SK-N-SH (cell line): Measurements from ENCODE around the gene ACBD7. TPM values are rescaled to one million over a fixed set of nuclear protein-coding genes. Genes with fewer than 3 reads are reported as not detected.

Experiments
- CTCF ChIA-PET: fragments of 300-600, 350-600 bp; formaldehyde crosslinking; extraction: SDS; loops from one replicate; lab custom pipeline; 2021; lab: Yijun Ruan, JAX
- POLR2A ChIA-PET: fragments of 350-600 bp; sonication (Branson Sonifier 250); formaldehyde crosslinking; extraction: SDS; loops from one replicate; lab custom pipeline; 2020; ENCODE audit warnings: antibody characterized with exemption, inconsistent platforms; lab: Yijun Ruan, JAX
- DNase-seq: peaks from one replicate; pipeline ENCODE4 v3.0.0; 2012
- H2AFZ ChIP-seq: fragments of 200-600 bp; sonication (generic); 2 replicates; pipeline ENCODE4 v1.8.1; 2016; ENCODE audit warnings: antibody characterized with exemption, mild to moderate bottlenecking, low read depth
- H3F3A ChIP-seq: fragments of 200-600 bp; sonication (generic); replicated peaks from 2 replicates; pipeline ENCODE3; 2016; ENCODE audit warnings: antibody characterized with exemption, mild to moderate bottlenecking; ENCODE audit not compliant: insufficient read depth
- H3K27ac ChIP-seq, 2 experiments: fragments of 200-500 bp in 1 of 2; fragments of 200-600 bp in 1 of 2; sonication (Bioruptor generic) in 1 of 2; sonication (generic), shearing (Covaris generic) in 1 of 2; 2 replicates each; pipeline versions ENCODE4 v1.5.1 to v1.6.1; 2014 to 2016; ENCODE audit warnings: low read depth in 2 of 2, inconsistent platforms in 1 of 2, low read length in 1 of 2, mild to moderate bottlenecking in 1 of 2, mixed read lengths in 1 of 2
- H3K27me3 ChIP-seq: fragments of 200-600 bp; sonication (generic), shearing (Covaris generic); 2 replicates; pipeline ENCODE4 v1.6.1; 2016; ENCODE audit warnings: mixed run types; ENCODE audit not compliant: insufficient read depth
- H3K36me3 ChIP-seq, 2 experiments: fragments of 200-500 bp in 1 of 2; fragments of 200-600 bp in 1 of 2; sonication (Bioruptor generic) in 1 of 2; sonication (generic) in 1 of 2; replicated peaks in 1 of 2; 2 replicates each; pipeline versions ENCODE3 to v1.5.1; 2014 to 2016; ENCODE audit warnings: low read length in 1 of 2, mild to moderate bottlenecking in 1 of 2; ENCODE audit not compliant: insufficient read depth in 2 of 2, control insufficient read depth in 1 of 2
- H3K4me1 ChIP-seq, 2 experiments: fragments of 200-500 bp in 1 of 2; fragments of 200-600 bp in 1 of 2; sonication (Bioruptor generic) in 1 of 2; sonication (generic), shearing (Covaris generic) in 1 of 2; 2 replicates each; pipeline versions ENCODE4 v1.5.1 to v1.6.1; 2014 to 2016; ENCODE audit warnings: low read depth in 1 of 2, low read length in 1 of 2, mixed run types in 1 of 2; ENCODE audit not compliant: insufficient read depth in 2 of 2, control insufficient read depth in 1 of 2
- H3K4me2 ChIP-seq: fragments of 200-600 bp; sonication (generic), shearing (Covaris generic); 2 replicates; pipeline ENCODE4 v1.6.1; 2017; ENCODE audit warnings: mixed run types
- H3K4me3 ChIP-seq, 2 experiments: fragments of 200-500 bp in 1 of 2; fragments of 200-600 bp in 1 of 2; sonication (Bioruptor generic) in 1 of 2; sonication (generic), shearing (Covaris generic) in 1 of 2; 2 replicates each; pipeline versions ENCODE4 v1.5.1 to v1.8.1; 2014 to 2016; ENCODE audit warnings: low read depth in 2 of 2, inconsistent platforms in 1 of 2, low read length in 1 of 2, mild to moderate bottlenecking in 1 of 2, mixed read lengths in 1 of 2, moderate library complexity in 1 of 2
- H3K79me2 ChIP-seq: fragments of 200-600 bp; sonication (generic); 2 replicates; pipeline ENCODE4 v1.8.1; 2017; ENCODE audit warnings: mild to moderate bottlenecking; ENCODE audit not compliant: insufficient read depth
- H3K9ac ChIP-seq: fragments of 200-600 bp; sonication (generic); 2 replicates; pipeline ENCODE4 v1.6.1; 2017; ENCODE audit warnings: mixed run types
- H3K9me2 ChIP-seq: fragments of 200-600 bp; sonication (generic); 2 replicates; pipeline ENCODE4 v1.6.1; 2017; ENCODE audit warnings: mixed run types
- H3K9me3 ChIP-seq: fragments of 200-600 bp; sonication (generic); 2 replicates; pipeline ENCODE4 v1.6.1; 2017; ENCODE audit warnings: mixed run types, mild to moderate bottlenecking, moderate library complexity
- H4K20me1 ChIP-seq: fragments of 200-600 bp; sonication (generic); 2 replicates; pipeline ENCODE4 v1.6.1; 2017; ENCODE audit warnings: mild to moderate bottlenecking, mixed run types; ENCODE audit not compliant: insufficient read depth
- CHD2 ChIP-seq: fragments of 150-350 bp; IDR thresholded peaks from 2 replicates; pipeline ENCODE4 v1.6.1; 2018; ENCODE audit warnings: low read length; ENCODE audit not compliant: partially characterized antibody
- ELF1 ChIP-seq: IDR thresholded peaks from 2 replicates; pipeline ENCODE4 v1.4.0; 2012
- EP300 ChIP-seq, 2 experiments: IDR thresholded peaks; 2 replicates each; pipeline versions ENCODE4 v1.4.0 to v1.6.1; 2012; ENCODE audit warnings: borderline replicate concordance in 1 of 2, low read depth in 1 of 2, low read length in 1 of 2
- EZH2phosphoT487 ChIP-seq: fragments of 200-600 bp; sonication (generic); IDR thresholded peaks from 2 replicates; pipeline ENCODE4 v1.6.1; 2017; ENCODE audit warnings: low read depth, mixed run types, mild to moderate bottlenecking, antibody characterized with exemption, moderate library complexity, borderline replicate concordance
- FOXJ3 ChIP-seq: sonication (generic); formaldehyde crosslinking; IDR thresholded peaks from 2 replicates; pipeline ENCODE4 v1.5.1; 2020; ENCODE audit warnings: mild to moderate bottlenecking, missing genetic modification reagents
- FOXM1 ChIP-seq: IDR thresholded peaks from 2 replicates; pipeline ENCODE4 v1.4.0; 2012; ENCODE audit warnings: low read depth, mild to moderate bottlenecking
- MAX ChIP-seq: IDR thresholded peaks from 2 replicates; pipeline ENCODE4 v1.4.0; 2012; ENCODE audit warnings: low read depth
- MEF2A ChIP-seq: IDR thresholded peaks from 2 replicates; pipeline ENCODE4 v1.4.0; 2012; ENCODE audit warnings: low read depth, borderline replicate concordance
- MXI1 ChIP-seq: IDR thresholded peaks from 2 replicates; pipeline ENCODE4 v1.6.1; 2012; ENCODE audit warnings: mild to moderate bottlenecking, low read depth, low read length, improper control_type of control experiment
- POLR2AphosphoS5 ChIP-seq: IDR thresholded peaks from 2 replicates; pipeline ENCODE4 v1.6.1; 2012; ENCODE audit warnings: low read depth, low read length
- RCOR1 ChIP-seq: fragments of 150-350 bp; IDR thresholded peaks from 2 replicates; pipeline ENCODE4 v1.6.1; 2017; ENCODE audit warnings: antibody characterized with exemption, low read length
- RFX5 ChIP-seq: IDR thresholded peaks from 2 replicates; pipeline ENCODE4 v1.6.1; 2012; ENCODE audit warnings: mild to moderate bottlenecking, improper control_type of control experiment, low read length
- RXRA ChIP-seq: IDR thresholded peaks from 2 replicates; pipeline ENCODE4 v1.4.0; 2012; ENCODE audit warnings: low read depth, mild to moderate bottlenecking, borderline replicate concordance
- SIN3A ChIP-seq: IDR thresholded peaks from 2 replicates; pipeline ENCODE4 v1.6.1; 2012; ENCODE audit warnings: low read depth, mild to moderate bottlenecking, low read length, moderate library complexity, borderline replicate concordance
- SMC3 ChIP-seq: IDR thresholded peaks from 2 replicates; pipeline ENCODE4 v1.6.1; 2012; ENCODE audit warnings: low read depth, low read length, improper control_type of control experiment
- YY1 ChIP-seq: IDR thresholded peaks from 2 replicates; pipeline ENCODE4 v1.4.0; 2012; ENCODE audit warnings: low read depth, mild to moderate bottlenecking
- WGBS: methylation state at CpG from one replicate; pipeline ENCODE4 v1.1.6; 2017; ENCODE audit warnings: low lambda C conversion rate; 5-methylcytosine and 5-hydroxymethylcytosine counted together
- polyA plus RNA-seq, 3 experiments: library from polyadenylated mRNA; depleted of rRNA; stranded (reverse); fragments of >200 nt; gene quantifications; 2 replicates each; pipeline ENCODE4 v1.2.3, GENCODE V29; 2012
- TF ChIP-seq, protein P1 (sequence below): IDR thresholded peaks from 2 replicates; pipeline ENCODE4; 2012
- TF ChIP-seq, protein P2 (sequence below): fragments of 150-350 bp; IDR thresholded peaks from 2 replicates; pipeline ENCODE4 v1.6.1; 2016; ENCODE audit warnings: mild to moderate bottlenecking, low read depth, low read length
- TF ChIP-seq, protein P3 (sequence below): IDR thresholded peaks from 2 replicates; pipeline ENCODE4 v1.6.1; 2012; ENCODE audit warnings: mild to moderate bottlenecking, low read depth, low read length, moderate library complexity

ACBD7 gene
- polyA plus RNA-seq, 1 of the 3 experiments (the other 2 are of a cell fraction), result 0.92 TPM

DNA sequence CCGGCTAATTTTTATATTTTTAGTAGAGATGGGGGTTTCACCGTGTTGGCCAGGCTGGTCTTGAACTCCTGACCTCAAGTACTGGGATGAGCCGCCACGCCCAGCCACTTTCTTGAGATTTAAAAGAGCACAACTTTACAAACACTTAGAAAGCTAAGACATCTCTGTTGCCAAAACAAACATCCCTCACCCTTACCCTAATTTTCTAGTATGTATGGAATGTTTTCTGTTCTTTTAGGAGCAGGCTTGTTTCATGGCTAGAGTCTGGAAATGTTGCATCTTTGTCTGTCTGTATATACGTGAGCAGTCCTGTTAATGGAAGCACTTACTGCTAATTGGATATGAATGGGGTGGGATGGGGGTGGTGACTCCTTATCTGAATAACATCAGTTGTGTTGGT is 42.0 kb downstream of the ACBD7 start:
- H3F3A ChIP-seq, result no peaks in the 10 kb centered on the region
- no peaks in the 10 kb centered on the region for H3K9me3 ChIP-seq
- H3K79me2 ChIP-seq, result no peaks in the 10 kb centered on the region
- 59% methylated on average over 5 of the region's 5 CpGs for WGBS
- ChIA-PET POLR2A (no interaction called here), CTCF (no interaction called here)
- TF ChIP-seq EP300 (IDR thresholded peaks at IDR 0.05; ENCODE audit: borderline replicate concordance in 1 of 2, low read depth in 1 of 2, low read length in 1 of 2), result no peak
- TF ChIP-seq, protein P1, sequence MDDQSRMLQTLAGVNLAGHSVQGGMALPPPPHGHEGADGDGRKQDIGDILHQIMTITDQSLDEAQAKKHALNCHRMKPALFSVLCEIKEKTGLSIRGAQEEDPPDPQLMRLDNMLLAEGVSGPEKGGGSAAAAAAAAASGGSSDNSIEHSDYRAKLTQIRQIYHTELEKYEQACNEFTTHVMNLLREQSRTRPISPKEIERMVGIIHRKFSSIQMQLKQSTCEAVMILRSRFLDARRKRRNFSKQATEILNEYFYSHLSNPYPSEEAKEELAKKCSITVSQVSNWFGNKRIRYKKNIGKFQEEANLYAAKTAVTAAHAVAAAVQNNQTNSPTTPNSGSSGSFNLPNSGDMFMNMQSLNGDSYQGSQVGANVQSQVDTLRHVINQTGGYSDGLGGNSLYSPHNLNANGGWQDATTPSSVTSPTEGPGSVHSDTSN, result no peak
- no peak for TF ChIP-seq POLR2AphosphoS5
- TF ChIP-seq RXRA, result no peak
- no peak for TF ChIP-seq CHD2
- TF ChIP-seq, protein P2, sequence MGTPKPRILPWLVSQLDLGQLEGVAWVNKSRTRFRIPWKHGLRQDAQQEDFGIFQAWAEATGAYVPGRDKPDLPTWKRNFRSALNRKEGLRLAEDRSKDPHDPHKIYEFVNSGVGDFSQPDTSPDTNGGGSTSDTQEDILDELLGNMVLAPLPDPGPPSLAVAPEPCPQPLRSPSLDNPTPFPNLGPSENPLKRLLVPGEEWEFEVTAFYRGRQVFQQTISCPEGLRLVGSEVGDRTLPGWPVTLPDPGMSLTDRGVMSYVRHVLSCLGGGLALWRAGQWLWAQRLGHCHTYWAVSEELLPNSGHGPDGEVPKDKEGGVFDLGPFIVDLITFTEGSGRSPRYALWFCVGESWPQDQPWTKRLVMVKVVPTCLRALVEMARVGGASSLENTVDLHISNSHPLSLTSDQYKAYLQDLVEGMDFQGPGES, result no peak
- TF ChIP-seq FOXM1, result no peak
- no peak for TF ChIP-seq SMC3
- no peak for TF ChIP-seq MAX
- TF ChIP-seq ELF1, result no peak
- TF ChIP-seq FOXJ3, result no peak
- no peak for TF ChIP-seq EZH2phosphoT487
- H3K9me2 ChIP-seq, result no peaks in the 10 kb centered on the region
- no peak overlapping the region for H3K27ac ChIP-seq
- no peak overlapping the region for H3K9ac ChIP-seq
- no peak overlapping the region for H3K4me2 ChIP-seq
- no peak overlapping the region for H2AFZ ChIP-seq
- H3K27me3 ChIP-seq, result no peaks in the 10 kb centered on the region
- no peak for DNase-seq
- H3K4me3 ChIP-seq, result no peak overlapping the region
- no peaks in the 10 kb centered on the region for H3K4me1 ChIP-seq
- no peaks in the 10 kb centered on the region for H3K36me3 ChIP-seq
- H4K20me1 ChIP-seq, result no peaks in the 10 kb centered on the region

GRCh38 chr10:15045380-15045779 is 43.2 kb downstream of the ACBD7 start:
- no peak overlapping the region for H3K27ac ChIP-seq
- ChIA-PET CTCF (no interaction called here), POLR2A (no interaction called here)

More at GRCh38 chr10:15045380-15045779, 43.2 kb downstream of the ACBD7 start:
- Histone ChIP-seq H2AFZ (no peak overlapping the region), H3K27me3 (no peaks in the 10 kb centered on the region), H3K4me2 (no peak overlapping the region), H3F3A (no peaks in the 10 kb centered on the region), H3K4me3 (no peak overlapping the region), H3K4me1 (no peaks in the 10 kb centered on the region), H3K79me2 (no peaks in the 10 kb centered on the region)
- no peak for DNase-seq
- 46% methylated on average over 1 of the region's 1 CpG for whole genome bisulfite sequencing
- TF ChIP-seq RFX5 (no peak), RXRA (no peak), MAX (no peak), MXI1 (no peak), YY1 (no peak), MEF2A (no peak), SIN3A (no peak), POLR2AphosphoS5 (no peak), RCOR1 (no peak)
- TF ChIP-seq, protein P3, sequence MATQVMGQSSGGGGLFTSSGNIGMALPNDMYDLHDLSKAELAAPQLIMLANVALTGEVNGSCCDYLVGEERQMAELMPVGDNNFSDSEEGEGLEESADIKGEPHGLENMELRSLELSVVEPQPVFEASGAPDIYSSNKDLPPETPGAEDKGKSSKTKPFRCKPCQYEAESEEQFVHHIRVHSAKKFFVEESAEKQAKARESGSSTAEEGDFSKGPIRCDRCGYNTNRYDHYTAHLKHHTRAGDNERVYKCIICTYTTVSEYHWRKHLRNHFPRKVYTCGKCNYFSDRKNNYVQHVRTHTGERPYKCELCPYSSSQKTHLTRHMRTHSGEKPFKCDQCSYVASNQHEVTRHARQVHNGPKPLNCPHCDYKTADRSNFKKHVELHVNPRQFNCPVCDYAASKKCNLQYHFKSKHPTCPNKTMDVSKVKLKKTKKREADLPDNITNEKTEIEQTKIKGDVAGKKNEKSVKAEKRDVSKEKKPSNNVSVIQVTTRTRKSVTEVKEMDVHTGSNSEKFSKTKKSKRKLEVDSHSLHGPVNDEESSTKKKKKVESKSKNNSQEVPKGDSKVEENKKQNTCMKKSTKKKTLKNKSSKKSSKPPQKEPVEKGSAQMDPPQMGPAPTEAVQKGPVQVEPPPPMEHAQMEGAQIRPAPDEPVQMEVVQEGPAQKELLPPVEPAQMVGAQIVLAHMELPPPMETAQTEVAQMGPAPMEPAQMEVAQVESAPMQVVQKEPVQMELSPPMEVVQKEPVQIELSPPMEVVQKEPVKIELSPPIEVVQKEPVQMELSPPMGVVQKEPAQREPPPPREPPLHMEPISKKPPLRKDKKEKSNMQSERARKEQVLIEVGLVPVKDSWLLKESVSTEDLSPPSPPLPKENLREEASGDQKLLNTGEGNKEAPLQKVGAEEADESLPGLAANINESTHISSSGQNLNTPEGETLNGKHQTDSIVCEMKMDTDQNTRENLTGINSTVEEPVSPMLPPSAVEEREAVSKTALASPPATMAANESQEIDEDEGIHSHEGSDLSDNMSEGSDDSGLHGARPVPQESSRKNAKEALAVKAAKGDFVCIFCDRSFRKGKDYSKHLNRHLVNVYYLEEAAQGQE, result no peak
- TF ChIP-seq, all 33 proteins: peak for 0
- H3K9me2 ChIP-seq, result no peaks in the 10 kb centered on the region
- H4K20me1 ChIP-seq, result no peaks in the 10 kb centered on the region
- no peaks in the 10 kb centered on the region for H3K36me3 ChIP-seq
- no peaks in the 10 kb centered on the region for H3K9me3 ChIP-seq
- H3K9ac ChIP-seq, result no peak overlapping the region
